ENCODE data around the gene TP53I13.

The TP53I13 gene

DNA sequence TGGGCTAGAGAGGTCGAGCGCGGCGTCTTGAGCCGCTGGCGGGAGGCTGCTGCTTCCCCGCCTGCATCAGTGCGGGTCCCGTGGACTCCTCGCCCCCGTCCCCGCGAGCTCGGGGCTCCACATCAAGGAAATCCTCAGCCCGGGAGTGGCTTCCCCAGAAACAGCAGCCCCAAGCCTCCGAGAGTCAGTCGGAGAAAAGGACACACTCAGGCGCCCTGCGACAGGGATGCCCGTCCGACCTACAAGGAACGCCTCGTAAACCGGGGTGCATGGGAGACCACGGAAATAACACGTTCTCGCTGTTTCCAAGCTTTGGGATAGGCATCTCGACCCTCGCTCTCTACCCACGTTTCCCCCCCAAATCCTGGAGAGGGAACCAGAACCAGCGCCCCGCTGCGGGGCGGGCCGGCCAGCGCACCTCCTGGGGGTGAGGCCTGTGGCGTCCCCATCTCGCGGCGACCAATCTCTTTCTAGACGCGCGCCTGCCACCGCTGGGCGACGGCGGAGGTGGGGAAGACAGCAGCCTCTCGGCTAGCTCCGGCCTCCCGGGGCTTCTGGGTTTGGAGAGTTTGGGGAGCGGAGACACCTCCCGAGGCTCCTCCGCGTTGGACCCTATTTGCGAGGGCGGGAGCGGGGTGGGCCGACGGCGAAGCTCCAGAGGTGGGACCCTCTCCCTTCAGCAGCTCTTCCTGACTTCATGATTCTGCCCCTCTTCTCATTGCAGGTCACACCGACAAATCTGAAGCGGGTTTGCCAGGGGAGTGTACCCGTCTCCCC, 759 bp upstream of the TP53I13 start:
- FAIRE-seq: no peak

DNA sequence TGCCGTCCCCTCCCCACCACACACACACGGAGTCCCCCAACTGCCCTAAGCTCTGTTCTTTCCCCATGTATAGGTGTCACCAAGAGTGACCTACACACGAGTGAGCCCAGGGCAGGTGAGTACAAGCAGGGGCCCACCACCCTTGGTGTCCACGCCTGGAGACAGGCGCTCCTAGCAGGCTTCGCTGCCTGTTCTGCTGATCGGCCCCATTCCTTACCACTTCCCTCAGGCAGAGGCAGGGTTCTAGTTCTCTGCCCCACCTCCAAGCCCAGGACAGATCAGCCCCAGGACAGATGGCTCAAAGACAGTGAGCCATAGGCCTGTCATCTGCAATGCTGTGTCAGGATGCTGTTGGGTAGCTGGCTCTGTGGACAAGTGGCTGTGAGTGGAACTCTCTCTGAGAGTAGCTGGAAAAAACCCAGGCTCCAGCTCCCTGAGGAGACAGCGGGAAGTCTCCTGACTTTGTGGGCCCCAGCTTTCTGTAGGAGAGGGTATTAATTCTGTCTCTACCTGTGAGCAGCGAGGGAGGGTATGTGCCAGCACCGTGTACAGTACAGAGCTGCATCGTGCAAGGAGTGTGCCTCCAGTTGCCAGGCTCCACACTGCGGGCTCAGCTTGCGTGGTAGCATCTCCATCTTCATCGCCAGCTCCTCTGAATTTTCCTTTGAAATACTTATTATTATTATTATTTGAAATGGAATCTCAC, 897 bp downstream of the TP53I13 start:
- FAIRE-seq: no peak

DNA sequence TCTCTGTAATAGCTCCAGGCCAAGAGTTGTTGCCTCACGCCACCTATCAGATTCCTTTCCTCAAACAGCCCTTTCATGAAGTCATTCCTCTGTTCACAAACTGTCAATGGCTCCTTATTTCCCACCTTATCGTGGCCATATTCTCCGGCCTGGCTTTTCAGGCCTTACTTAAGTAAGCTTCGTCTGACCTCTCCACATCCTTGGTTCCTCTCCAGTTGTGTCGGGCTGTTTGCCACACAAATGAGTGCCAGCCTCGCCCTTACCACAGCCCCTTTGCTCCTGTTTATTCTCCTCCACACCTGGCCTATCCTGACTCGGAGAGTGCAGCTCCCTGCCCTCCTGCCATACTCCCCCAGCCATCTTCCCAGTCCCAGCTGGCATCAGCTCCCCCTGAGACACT, 2.0 kb downstream of the TP53I13 start:
- FAIRE-seq: no peak

DNA sequence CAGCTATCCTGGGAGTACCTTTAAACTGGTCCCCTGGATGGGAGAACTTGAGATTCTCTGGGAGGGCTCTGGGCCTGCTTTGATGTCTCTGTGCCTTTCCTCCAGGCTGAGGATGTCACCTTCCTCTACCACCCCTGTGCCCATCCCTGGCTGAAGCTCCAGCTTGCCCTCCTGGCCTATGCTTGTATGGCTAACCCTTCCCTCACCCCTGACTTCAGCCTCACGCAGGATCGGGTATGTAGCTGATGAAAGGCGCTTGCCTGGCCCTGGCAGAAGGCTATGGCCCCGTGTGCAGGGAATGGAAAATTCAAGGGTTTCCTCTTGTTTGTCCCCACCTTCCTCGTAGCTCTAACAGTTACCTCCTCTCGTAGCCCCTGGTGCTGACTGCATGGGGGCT, 3.0 kb downstream of the TP53I13 start:
- no peak for FAIRE-seq

DNA sequence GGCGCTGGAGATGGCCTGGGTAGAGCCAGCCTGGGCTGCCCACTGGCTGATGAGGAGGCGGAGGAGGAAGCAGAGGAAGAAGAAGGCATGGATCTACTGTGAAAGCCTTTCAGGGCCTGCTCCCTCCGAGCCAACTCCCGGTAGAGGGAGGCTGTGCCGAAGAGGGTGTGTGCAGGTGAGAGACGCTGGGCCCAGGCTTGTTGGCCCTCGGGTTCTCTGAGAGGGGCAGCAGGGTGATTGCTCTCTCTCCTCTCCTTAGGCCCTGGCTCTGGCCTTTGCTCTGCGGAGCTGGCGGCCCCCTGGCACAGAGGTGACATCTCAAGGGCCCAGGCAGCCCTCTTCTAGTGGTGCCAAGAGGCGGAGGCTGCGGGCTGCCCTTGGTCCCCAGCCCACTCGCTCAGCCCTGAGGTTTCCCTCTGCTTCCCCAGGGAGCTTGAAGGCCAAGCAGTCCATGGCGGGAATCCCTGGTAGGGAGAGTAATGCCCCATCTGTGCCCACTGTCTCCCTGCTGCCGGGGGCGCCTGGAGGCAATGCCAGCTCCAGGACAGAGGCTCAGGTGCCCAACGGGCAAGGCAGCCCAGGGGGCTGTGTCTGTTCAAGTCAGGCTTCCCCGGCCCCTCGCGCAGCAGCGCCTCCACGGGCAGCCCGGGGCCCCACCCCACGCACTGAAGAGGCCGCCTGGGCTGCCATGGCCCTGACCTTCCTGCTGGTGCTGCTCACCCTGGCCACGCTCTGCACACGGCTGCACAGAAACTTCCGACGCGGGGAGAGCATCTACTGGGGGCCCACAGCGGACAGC, 3.6 kb downstream of the TP53I13 start:
- no peak for FAIRE-seq

DNA sequence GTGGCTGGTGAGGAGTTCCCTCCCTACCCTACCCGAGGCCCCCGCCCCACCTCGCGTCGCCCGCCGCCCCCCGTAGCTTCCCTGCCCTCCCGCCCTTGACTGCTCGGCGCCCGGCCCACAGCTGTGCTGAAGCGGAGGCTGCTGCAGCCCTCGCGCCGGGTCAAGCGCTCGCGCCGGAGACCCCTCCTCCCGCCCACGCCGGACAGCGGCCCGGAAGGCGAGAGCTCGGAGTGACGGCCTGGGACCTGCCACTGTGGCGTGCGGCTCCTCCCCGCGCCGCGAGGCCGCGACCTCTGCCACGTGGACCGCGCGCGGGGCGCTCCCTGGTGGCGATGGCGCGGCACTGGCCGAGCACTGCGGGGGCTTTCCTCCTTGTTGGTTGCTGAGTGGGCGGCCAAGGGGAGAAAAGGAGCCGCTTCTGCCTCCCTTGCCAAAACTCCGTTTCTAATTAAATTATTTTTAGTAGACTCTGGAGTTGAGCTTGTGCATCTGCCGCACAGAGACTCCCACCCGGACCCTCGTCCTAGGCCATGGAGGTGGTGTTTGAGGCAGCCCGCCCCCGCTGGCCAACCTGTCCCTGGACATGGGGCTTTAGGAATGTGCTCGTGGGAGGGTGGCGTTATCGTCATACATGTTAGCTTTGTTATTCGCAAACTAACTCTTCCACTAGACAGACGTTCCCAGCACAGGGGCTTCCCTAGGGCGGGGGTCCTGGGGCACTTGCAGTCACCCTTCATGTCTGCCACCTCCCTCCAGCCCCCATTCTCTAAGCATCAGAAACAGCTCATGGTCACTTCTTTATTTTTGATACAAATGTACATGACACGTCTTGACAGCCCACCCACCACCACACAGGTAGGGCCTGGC, 4.4 kb downstream of the TP53I13 start:
- FAIRE-seq: no peak

DNA sequence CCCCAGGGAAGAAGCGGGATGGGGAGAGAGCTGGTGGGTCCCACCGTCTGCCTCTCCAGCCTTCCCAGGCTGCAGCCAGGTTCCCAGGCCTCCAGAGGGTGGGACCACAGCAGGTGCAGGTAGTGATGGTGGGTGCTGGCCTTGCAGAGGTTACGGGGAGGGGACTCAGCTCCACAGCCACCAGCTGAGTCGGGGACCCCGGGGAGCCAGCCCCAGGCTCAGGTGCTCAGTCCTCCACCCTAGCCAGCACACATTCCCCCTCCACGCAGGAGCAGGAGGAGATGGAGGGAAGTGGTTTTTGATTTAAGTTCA, 5.0 kb downstream of the TP53I13 start:
- no peak for FAIRE-seq

DNA sequence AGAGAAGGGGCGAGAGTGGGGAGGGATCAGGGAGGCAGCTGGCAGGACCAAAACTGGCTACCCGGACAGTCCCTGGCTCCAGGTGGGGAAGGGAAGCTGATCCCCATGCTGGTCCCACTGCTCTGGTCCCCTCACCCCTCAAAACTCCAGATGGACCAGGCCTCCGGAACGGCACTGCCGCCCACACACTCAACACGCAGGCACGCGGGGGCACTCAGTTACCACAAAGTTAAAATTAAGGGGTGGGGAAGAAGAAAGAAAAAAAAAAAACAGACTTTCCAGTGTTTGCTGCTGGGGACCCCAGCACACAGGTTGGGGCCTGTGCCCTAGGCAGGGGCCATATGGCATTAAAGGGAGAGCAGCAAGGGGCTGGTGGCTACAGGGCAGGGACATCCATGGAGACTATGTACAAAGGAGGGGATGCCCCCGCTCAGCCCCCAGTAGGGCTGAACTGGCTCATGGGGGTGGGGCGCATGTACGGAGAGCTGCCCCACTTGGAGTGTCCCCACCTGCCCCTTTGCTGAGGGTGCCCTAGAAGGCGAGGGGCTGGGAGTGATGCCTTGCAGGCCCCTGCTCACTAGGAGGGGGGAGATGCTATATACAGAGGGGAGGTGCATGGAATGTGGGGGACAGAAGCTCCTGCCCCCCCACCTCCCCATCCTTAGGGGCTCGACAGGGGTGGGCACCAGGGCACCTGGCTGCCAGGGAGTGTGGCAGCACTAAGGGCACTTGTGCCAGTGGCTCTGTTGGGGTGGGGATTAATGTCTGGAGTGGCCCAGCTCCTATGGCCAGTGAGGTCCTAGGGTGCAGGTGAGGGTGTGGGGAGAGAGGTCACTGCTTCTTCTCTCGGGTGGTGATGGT, 5.6 kb downstream of the TP53I13 start:
- FAIRE-seq: no peak

DNA sequence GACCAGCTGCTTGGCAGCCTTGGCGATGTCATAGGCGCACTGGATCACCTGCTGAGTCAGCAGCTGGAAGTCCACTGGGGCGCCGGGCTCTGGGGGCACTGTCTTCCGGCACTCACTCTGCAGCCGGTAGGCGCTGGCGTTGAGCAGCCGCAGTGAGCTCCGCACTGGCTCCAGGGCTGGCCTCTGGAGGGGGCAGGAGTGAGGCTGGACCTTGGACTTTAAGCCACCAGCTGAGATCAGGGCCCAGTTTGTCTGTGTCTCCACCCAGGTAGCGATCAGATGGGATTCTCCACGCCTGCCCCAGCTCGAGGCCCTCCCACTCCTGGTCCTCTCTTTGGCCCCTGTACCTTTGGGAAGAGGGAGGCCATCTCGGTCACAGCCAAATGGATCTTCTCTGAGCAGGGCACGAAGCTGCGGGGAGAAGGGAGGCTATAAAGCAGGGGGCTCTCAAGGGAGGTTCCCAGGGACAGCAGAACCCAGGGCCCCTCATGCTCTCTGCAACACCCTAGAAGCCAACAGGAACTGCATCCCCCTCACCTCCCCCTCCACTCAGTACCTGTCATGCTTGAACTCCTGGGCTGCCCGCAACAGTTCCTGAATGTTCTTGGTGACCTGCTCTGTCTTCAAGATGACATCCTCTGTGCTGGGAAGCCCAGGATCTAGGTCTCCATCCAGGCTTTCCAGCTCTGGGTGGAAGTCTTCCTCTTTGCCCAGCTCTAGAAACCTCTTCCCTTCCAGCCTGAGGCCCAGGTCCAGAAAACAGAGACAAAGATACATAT, 6.4 kb downstream of the TP53I13 start:
- no peak for FAIRE-seq

DNA sequence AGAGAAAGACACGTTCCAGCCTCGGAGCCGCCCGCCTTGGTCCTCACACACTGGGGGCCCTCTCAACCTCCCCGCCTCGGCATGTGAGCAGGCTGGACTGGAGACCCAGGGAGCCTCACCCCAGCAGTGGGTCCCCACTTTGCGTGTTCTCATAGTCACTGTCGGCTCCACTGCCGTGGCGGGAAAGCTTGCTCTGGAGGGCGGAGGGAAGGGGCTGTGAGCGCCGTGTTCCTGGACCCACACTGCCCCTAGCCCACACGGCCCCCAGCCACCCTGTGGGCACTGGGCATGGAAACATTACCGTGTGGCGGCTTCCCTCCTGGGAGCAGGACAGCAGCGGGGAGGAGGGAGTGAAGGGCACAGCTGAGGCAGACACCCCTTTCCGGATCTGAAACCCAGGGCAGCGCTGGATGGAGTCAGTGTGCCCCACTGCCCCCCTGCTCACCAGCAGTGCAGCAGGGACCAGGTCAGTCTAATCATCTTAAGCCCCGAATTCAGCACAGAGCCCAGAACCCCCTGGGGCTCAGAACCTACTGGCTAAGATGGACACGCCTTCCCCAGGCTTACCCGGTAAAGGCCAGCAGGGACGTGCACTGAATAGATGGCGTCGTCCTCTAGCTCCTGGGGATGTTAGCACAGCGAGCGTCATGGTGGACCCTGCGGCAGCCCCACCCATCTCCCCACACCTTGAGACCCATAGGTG, 7.2 kb downstream of the TP53I13 start:
- FAIRE-seq: no peak

DNA sequence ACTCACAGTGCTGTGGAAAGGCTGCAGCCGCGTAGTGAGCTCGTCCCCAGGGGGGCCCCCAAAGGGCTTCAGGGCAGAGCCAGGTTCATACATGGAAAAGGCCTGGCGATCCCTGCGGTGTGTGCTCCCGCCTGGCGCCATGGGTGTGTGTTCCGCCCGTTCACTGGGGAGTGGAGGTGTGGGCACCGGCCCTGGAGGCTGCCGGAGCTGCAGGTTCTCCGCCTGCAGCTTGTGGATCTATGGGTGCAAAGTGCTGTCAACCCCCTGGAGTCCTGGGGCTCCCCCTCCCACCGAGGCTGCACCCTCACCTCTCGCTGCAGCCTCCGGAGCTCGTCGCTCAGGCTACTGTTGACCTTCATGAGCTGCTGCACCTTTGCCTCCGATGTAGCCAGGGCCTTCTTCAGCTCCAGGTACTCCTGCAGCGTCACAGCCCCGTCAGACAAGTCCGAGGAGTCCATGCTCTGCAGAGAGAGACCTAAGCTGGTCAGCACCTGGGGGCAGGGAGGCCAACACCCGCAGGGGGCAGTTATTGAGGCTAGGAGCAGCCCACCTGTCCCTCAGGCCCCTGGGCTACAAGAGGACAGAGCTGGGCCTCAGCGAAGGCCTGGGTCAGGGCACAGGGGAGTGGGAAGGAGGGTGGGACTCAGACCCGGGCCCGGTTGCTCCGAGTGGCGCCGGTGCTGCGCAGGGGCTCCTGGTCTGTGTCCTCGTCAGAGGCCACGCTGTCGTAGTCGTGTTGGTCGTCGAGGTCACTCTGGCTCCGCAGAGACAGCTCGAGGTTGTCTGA, 7.9 kb downstream of the TP53I13 start:
- no peak for FAIRE-seq

DNA sequence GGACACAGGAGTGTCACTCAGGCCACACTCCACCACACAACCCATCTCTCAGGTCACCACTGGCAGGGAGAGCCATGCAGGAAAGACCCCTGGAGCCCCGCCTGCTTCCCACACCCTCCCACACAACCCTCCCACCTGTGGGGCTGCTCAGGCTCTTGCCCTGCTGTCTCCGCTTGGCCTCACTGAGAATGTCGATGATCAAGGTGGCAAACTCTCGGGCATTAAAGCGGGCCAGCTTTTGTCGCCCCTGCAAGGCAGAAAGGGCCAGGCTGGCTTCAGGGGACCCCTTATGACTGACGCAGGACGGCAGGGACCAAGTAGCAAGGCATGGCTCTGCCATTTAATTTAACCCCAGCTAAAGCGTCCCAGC, 8.5 kb downstream of the TP53I13 start:
- no peak for FAIRE-seq

DNA sequence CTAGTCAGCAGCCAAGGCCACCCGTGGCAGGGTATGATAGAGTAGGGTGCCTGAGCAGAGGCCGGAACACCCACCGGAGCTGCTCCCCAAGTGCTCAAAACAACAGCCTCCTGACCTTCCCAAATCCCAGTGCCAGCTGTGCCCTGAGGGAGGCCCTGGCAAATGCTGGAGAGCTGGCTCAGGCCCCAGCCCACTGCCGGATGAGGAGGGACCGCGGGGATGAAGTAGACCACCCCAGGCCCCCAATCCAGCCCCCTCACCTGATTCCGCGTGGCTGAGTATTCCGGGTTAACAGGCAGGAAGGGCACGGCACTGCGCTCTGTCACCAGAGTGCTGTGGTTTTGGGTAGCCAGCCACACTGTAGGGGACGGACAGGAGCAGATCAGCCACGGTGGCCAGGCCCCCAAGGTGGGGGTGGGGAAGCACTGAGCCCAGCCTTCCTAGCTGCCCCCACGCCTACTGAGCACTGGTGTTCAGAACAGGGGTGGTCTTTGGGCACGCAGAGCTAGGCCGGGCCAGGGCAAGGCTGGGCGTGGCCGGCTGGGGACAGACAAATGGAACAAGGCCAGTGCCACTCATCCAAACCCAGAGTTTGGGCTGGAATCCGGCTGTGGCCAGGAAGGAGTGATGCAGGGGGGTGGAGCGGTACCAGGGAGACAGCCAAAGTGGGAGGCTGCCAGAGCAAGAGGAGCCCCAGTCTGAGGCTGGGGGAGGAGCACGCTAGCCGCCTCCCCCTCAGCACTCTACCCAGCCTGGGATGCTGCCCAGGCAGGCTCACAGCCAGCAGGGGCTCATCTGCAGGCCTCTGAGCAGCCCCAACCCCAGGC, 9.1 kb downstream of the TP53I13 start:
- FAIRE-seq: no peak

DNA sequence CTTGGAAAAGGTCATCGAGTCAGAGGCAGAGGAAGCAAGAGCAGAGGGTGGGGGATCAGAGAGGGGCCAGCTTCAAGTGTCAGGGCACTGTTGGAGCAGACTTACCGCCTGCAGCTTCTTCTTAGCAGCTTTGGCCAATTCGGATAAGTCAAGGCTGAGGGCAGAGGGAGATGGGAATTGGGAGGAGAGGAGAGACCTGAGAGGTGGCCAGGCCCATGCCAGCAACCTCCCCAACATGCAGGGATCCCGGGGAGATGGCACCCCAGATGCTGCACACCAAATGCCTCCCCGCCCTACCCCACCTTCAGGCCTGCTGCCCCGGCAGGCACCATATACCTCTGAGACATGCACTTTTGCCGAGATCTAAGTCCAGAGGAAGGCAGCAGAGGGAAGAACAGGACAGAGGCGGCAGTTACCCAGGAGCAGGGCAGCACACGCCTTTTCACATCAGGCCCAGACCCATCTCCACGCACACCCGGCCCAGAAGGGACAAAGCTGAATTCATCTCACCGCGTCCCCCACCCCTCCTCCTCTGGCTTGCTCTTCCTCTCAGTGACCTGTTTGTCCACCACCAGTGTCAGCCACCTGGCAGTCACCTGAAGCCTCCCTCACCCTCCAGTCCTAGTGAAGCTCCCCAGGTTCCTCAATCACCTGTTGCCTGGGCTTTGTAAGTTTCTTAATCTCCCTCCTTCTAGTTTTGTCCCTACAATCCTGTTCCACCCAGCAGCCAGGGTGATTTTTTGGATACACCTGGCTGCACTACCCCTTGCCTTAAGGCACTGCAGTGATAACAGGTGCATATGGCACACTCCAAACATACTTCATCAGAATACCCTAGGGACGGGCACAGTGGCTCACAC, 10.4 kb downstream of the TP53I13 start:
- FAIRE-seq: no peak

DNA sequence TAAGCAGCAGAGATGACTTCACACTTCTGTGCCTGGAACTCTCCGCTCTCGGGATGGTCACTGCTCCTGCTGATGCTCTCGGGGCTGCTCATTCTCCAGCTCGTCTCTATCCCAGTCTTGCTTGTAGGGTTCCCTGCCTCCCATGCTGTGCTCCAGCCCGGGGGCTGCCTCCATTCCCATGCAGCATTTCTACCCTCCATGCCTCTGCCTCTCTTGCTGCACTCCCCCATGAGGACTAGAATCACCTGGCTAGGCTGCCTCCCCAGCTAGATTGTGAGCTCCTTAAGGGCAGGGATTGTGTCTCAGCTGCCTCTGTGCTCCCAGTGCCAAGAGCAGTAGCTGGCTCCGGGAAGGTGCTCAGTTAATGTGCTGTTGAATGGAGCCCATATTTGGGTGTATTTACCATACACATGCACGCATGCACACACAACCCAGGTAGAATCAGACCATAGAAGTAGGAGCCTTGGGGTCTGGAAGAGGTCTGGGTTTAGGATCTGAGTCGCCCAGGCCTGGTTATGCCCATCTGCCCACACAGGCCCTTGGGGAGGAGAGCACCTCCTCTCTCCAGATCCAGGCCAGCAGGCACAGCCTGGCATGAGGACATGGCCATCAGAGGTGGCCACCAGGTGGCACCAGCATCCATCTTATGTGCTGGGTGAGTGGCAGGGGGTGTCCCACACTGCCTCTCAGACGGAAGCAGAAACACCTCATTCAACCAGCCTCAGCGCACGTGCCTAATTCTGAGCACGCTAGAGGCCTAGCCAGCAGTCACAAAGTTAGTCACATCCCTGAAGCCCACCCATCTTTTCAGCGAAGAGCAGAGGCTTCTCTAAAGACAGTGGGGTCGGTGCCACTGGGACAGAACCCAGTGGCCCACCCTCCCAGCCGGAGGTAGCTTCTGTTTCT, 11.6 kb downstream of the TP53I13 start:
- FAIRE-seq: no peak

DNA sequence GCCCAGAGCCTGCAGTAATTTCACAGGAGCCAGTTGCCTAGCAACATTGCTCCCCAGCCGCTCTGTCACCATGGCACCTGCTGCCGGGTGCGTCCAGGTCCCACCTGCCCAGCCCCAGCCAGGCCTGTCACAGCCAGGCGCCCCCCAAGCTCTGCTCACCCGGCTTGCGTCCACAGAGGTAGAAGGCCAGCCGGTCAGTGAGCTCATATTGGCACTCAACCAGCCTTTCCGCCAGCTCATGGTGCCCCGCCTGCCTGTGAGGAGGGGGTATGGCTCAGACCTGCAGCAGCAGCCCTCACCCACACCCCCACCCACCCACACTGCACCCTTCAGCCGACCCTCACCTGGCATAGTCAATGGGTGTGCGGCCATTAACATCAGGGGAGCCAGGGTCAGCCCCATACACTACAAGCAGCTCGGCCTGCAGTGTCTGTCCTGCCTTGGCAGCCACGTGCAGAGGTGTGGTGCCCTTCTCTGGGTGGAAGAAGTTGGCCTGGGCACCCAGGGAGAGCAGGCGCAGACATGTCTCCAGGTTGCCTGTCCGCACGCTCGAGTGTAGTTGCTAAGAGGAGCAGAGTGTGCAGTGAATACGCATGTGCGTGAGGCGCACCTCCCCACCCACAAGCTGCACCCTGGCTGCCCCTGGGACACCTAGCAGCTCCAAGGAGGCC, 13.2 kb downstream of the TP53I13 start:
- FAIRE-seq: no peak
